ENCODE measurements around the gene SRCIN1.

The SRCIN1 gene

GRCh38 chr17:38579934-38580333 is 25.8 kb downstream of the SRCIN1 start:
- peak; percentile 77 for DNase-seq

GRCh38 chr17:38579083-38579480 is 26.7 kb downstream of the SRCIN1 start:
- no peak for DNase-seq

- DNase-seq, result no peak
These were observed 27.3 kb downstream of the SRCIN1 start for GRCh38 chr17:38578229-38579082.

- DNase-seq, result no peak
These were observed 28.0 kb downstream of the SRCIN1 start for GRCh38 chr17:38577645-38578173.

GRCh38 chr17:38577244-38577643 is 28.5 kb downstream of the SRCIN1 start:
- no peak for DNase-seq

- DNase-seq, result no peak
These were observed 30.0 kb downstream of the SRCIN1 start for GRCh38 chr17:38575781-38576180.

GRCh38 chr17:38574712-38575111 is 31.0 kb downstream of the SRCIN1 start:
- DNase-seq, result no peak

- peak; percentile 78 for DNase-seq
These were observed 32.9 kb downstream of the SRCIN1 start for GRCh38 chr17:38572669-38573365.

- DNase-seq, result no peak
These were observed 33.7 kb downstream of the SRCIN1 start for GRCh38 chr17:38571833-38572668.

GRCh38 chr17:38569701-38570512 is 35.8 kb downstream of the SRCIN1 start:
- no peak for DNase-seq

GRCh38 chr17:38568845-38569510 is 36.8 kb downstream of the SRCIN1 start:
- DNase-seq, result no peak

- DNase-seq, result no peak
These were observed 37.5 kb downstream of the SRCIN1 start for GRCh38 chr17:38568274-38568673.

GRCh38 chr17:38567350-38567749 is 38.4 kb downstream of the SRCIN1 start:
- no peak for DNase-seq

- DNase-seq, result no peak
These were observed 39.1 kb downstream of the SRCIN1 start for GRCh38 chr17:38566666-38567031.

- DNase-seq, result no peak
These were observed 39.7 kb downstream of the SRCIN1 start for GRCh38 chr17:38565853-38566665.

GRCh38 chr17:38564869-38565268 is 40.9 kb downstream of the SRCIN1 start:
- no peak for DNase-seq

- no peak for DNase-seq
These were observed 41.4 kb downstream of the SRCIN1 start for GRCh38 chr17:38564254-38564837.

GRCh38 chr17:38563362-38564253 is 42.1 kb downstream of the SRCIN1 start:
- DNase-seq, result no peak

GRCh38 chr17:38562903-38563302 is 42.8 kb downstream of the SRCIN1 start:
- no peak for DNase-seq
